Caki2 (cell line): ENCODE data around the gene OPRD1. TPM values are rescaled to one million over a fixed set of nuclear protein-coding genes. Genes with fewer than 3 reads are reported as not detected.

ENCODE experiments used
- DNase-seq: peaks from one replicate; pipeline ENCODE4 v3.0.0-alpha.2; 2015; ENCODE audit warnings: low read depth
- in situ Hi-C: cut with HindIII; loops from 2 replicates; pipeline ENCODE4 v1.10.0; 2016; ENCODE audit warnings: low sequenced_read_pairs, low pct_unique_long_range_greater_than_20kb, mixed read lengths
- total RNA-seq: library from RNA; depleted of rRNA; stranded (reverse); fragments of >200 nt; shearing (Covaris generic); gene quantifications from 2 replicates; pipeline ENCODE4 v1.2.3, GENCODE V29; 2014; ENCODE audit warnings: low replicate concordance

The OPRD1 gene
- total RNA-seq, 1 experiment from 2014 or later: not detected

GRCh38 chr1:28890836-28891235 lies 78.9 kb downstream of the OPRD1 start:
- in situ Hi-C loops: no loop called here
- no peak for DNase-seq

GRCh38 chr1:28891256-28891655 lies 79.3 kb downstream of the OPRD1 start:
- in situ Hi-C loops: no loop called here
- no peak for DNase-seq

- DNase-seq: no peak
Observed at GRCh38 chr1:28893403-28894102, 81.6 kb downstream of the OPRD1 start.

GRCh38 chr1:28894785-28895184 lies 82.8 kb downstream of the OPRD1 start:
- DNase-seq: no peak
- in situ Hi-C loops: no loop called here

More at GRCh38 chr1:28893403-28894102, 81.6 kb downstream of the OPRD1 start:
- in situ Hi-C loops: no loop called here

GRCh38 chr1:28895896-28896608 lies 84.1 kb downstream of the OPRD1 start:
- in situ Hi-C loops: no loop called here
- no peak for DNase-seq

GRCh38 chr1:28896609-28896986 lies 84.6 kb downstream of the OPRD1 start:
- DNase-seq: no peak
- in situ Hi-C loops: no loop called here

GRCh38 chr1:28897789-28898188 lies 85.8 kb downstream of the OPRD1 start:
- no peak for DNase-seq
- in situ Hi-C loops: no loop called here

GRCh38 chr1:28898405-28898881 lies 86.5 kb downstream of the OPRD1 start:
- no peak for DNase-seq
- in situ Hi-C loops: no loop called here

GRCh38 chr1:28899267-28899666 lies 87.3 kb downstream of the OPRD1 start:
- DNase-seq: no peak
- in situ Hi-C loops: no loop called here

- DNase-seq: no peak
- in situ Hi-C loops: no loop called here
Observed at GRCh38 chr1:28900562-28900961, 88.6 kb downstream of the OPRD1 start.

GRCh38 chr1:28902738-28903137 lies 90.8 kb downstream of the OPRD1 start:
- in situ Hi-C loops: no loop called here
- DNase-seq: no peak

GRCh38 chr1:28905921-28906666 lies 94.1 kb downstream of the OPRD1 start:
- in situ Hi-C loops: no loop called here
- DNase-seq: peak; percentile 29

GRCh38 chr1:28909198-28909597 lies 97.2 kb downstream of the OPRD1 start:
- in situ Hi-C loops: no loop called here
- DNase-seq: no peak

- DNase-seq: no peak
- in situ Hi-C loops: no loop called here
Observed at GRCh38 chr1:28910379-28911115, 98.6 kb downstream of the OPRD1 start.

GRCh38 chr1:28913786-28914227 lies 101.8 kb downstream of the OPRD1 start:
- in situ Hi-C loops: no loop called here

GRCh38 chr1:28914228-28915030 lies 102.5 kb downstream of the OPRD1 start, which contains the start of gene EPB41:
EPB41 (plus strand) TSS chr1:28914569; CDS start chr1:28987438, 72,869 bp downstream.
- DNase-seq: peak; percentile 97
- in situ Hi-C loops: no loop called here

More at GRCh38 chr1:28913786-28914227, 101.8 kb downstream of the OPRD1 start:
- DNase-seq: no peak
